ENCODE measurements around the gene SOHLH1.

The SOHLH1 gene

GRCh38 chr9:135701959-135702721 lies 2.9 kb upstream of the SOHLH1 start, which contains the start of gene KCNT1:
Gene KCNT1 (plus strand): TSS chr9:135702185. CDS start chr9:135702259, 74 bp downstream.
- TF ChIP-seq GATA3 (IDR thresholded peaks at IDR 0.05; ENCODE audit: low read depth, low read length) (no peak), GATA2 (IDR thresholded peaks at IDR 0.05; ENCODE audit: low read depth, low read length) (no peak)

- TF ChIP-seq GATA3 (IDR thresholded peaks at IDR 0.05; ENCODE audit: low read depth, low read length) (no peak), GATA2 (IDR thresholded peaks at IDR 0.05; ENCODE audit: low read depth, low read length) (no peak)
These were observed 2.0 kb upstream of the SOHLH1 start for GRCh38 chr9:135701067-135701958.

DNA sequence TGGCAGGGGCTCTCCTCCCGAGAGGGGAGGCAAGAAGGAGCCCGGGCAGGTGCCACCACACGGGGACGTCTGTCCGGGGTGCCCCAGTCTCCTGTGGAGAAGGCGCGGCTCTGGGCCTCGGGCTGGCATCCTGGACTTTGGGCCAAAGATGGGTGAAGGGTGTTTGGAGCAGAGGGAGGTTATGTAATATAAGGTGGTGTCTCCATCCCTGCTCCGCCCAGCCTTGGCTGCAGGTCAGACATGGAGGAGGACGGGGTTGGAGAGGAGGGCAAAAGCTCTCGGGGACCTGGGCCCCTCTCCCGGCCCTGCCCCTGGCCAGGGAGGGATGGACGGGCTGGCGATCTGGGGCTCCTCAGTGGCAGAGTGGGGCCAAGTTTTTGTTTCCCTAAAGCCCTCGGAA lies 1.2 kb upstream of the SOHLH1 start:
- TF ChIP-seq GATA2 (IDR thresholded peaks at IDR 0.05; ENCODE audit: low read depth, low read length) (no peak), GATA3 (IDR thresholded peaks at IDR 0.05; ENCODE audit: low read depth, low read length) (no peak)

DNA sequence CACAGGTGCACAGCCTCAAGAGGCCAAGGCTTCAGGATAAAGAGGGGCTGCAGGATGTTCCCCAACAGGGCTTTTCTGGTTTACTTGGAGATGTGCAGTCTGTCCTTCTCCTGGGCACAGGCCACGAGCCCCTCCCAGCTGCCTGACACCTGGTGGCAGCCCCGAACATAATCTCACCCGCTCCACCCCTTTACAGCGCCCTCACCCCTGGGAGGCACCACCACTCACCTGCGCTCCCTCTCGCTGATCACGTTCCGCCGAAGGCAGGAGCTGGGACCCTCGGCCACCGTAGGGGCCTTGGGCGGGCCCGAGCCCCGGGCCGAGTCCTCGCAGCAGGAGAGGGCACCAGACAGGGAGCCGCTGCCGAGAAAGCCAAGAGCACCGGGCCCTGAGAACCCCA lies 514 bp downstream of the SOHLH1 start:
- no peak for TF ChIP-seq GATA3 (IDR thresholded peaks at IDR 0.05; ENCODE audit: low read depth, low read length)

GRCh38 chr9:135698236-135698635 lies 1.0 kb downstream of the SOHLH1 start:
- TF ChIP-seq GATA2 (IDR thresholded peaks at IDR 0.05; ENCODE audit: low read depth, low read length) (no peak), GATA3 (IDR thresholded peaks at IDR 0.05; ENCODE audit: low read depth, low read length) (no peak)

DNA sequence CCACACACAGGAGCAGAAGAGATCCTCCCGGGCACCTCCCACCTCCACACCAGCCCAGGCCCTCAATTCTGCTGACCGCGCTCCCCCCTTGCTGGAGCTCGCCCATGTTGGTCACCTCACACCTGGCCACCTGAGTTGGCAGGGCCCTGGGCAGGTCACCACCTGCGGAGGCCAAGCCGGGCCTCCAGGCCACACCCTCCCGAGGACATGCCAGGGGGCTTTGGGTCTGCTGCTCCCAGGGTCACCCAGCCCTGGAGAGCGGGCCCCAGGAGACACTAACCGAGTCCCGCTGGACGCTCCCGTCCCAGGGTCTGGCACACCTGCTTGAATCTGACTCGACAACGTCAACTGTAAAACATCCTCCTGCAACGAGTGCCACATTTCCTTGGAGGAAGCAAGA lies 2.1 kb downstream of the SOHLH1 start:
- TF ChIP-seq GATA2 (IDR thresholded peaks at IDR 0.05; ENCODE audit: low read depth, low read length) (no peak), GATA3 (IDR thresholded peaks at IDR 0.05; ENCODE audit: low read depth, low read length) (no peak)

- TF ChIP-seq GATA2 (IDR thresholded peaks at IDR 0.05; ENCODE audit: low read depth, low read length): no peak
- no peak for TF ChIP-seq GATA3 (IDR thresholded peaks at IDR 0.05; ENCODE audit: low read depth, low read length)
These were observed 2.8 kb downstream of the SOHLH1 start for GRCh38 chr9:135696446-135696845.

DNA sequence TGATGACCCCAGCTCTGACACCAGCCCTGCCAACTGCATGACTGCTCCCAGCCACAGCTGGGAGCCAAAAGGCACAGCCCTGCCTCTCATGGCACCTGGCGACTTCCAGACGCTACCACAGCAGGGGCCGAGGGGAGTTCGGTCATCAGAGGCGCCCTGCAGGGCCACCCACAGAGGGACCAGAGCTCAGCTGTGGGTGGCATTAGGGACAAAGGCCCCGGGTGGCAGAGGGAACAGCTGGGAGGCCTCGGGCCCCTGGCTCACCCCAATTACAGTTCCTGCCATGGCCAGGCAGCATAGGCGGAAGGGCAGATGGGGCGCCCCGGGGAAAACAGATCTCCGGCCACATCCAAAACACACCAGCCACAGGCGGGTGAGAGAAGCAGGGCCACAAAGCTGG lies 3.6 kb downstream of the SOHLH1 start:
- no peak for TF ChIP-seq GATA2 (IDR thresholded peaks at IDR 0.05; ENCODE audit: low read depth, low read length)

GRCh38 chr9:135695036-135695435 lies 4.2 kb downstream of the SOHLH1 start:
- TF ChIP-seq GATA2 (IDR thresholded peaks at IDR 0.05; ENCODE audit: low read depth, low read length): no peak
- no peak for TF ChIP-seq GATA3 (IDR thresholded peaks at IDR 0.05; ENCODE audit: low read depth, low read length)

- TF ChIP-seq GATA2 (IDR thresholded peaks at IDR 0.05; ENCODE audit: low read depth, low read length) (no peak), GATA3 (IDR thresholded peaks at IDR 0.05; ENCODE audit: low read depth, low read length) (no peak)
These were observed 4.9 kb downstream of the SOHLH1 start for GRCh38 chr9:135694414-135694813.

DNA sequence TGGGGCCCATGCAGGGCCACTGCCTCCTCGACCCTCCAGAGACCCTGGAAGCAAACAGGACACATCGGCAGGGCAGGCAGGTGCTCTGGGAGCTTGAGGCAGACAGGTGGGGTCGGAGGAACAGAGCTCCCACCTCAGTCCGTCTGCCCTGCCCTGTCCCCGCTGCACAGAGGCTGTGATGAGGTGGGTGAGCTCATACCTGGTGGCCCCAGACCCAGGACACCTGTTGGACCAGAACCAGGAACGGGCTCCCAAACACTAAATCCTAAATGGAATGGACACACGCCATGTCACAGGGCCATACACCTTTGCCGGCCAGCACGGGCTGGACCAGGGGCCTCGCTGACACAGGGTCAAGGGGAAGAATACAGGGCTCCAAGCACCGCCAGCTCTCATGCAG lies 5.5 kb downstream of the SOHLH1 start:
- no peak for TF ChIP-seq GATA3 (IDR thresholded peaks at IDR 0.05; ENCODE audit: low read depth, low read length)
- no peak for TF ChIP-seq GATA2 (IDR thresholded peaks at IDR 0.05; ENCODE audit: low read depth, low read length)

DNA sequence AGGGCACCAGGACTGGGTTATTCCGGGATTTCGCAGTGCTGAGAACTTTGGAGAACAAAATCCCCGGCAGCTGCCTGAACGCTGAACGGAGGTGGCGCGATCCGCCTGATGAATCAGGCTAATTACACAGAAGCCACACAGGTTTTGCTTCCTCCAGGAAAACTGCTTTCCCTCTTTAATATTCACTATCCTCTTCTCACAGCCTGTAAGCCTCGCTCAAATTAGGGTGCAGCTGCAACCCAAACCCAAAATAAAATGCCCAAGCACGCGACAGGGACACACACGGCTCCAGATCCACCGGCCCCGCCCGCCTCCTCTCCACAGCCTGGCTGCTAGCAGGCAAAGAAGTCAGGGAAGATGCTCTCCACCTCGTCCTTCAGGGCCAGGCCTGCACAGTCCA lies 6.0 kb downstream of the SOHLH1 start:
- no peak for TF ChIP-seq GATA3 (IDR thresholded peaks at IDR 0.05; ENCODE audit: low read depth, low read length)
- no peak for TF ChIP-seq GATA2 (IDR thresholded peaks at IDR 0.05; ENCODE audit: low read depth, low read length)

- TF ChIP-seq GATA2 (IDR thresholded peaks at IDR 0.05; ENCODE audit: low read depth, low read length): no peak
- no peak for TF ChIP-seq GATA3 (IDR thresholded peaks at IDR 0.05; ENCODE audit: low read depth, low read length)
These were observed 6.9 kb downstream of the SOHLH1 start for GRCh38 chr9:135692410-135692809.

GRCh38 chr9:135690836-135691570 lies 8.3 kb downstream of the SOHLH1 start:
- TF ChIP-seq GATA3 (IDR thresholded peaks at IDR 0.05; ENCODE audit: low read depth, low read length) (no peak), GATA2 (IDR thresholded peaks at IDR 0.05; ENCODE audit: low read depth, low read length) (no peak)

Data from SH-SY5Y (cell line).